Activated T-helper 1 cell treated with anti-CD3 and anti-CD28 coated beads, Interleukin-12 subunit alpha, Interleukin-12 subunit beta, Interleukin-2, Interleukin-4 antibody, amounts not matched to agents 30 ng/mL and 10 ng/mL and 1 ng/mL, durations not matched to agents 14 hours and 24 hours and 36 hours (primary cell): ENCODE measurements around the gene SNAI1. TPM values are rescaled to one million over a fixed set of nuclear protein-coding genes. Genes with fewer than 3 reads are reported as not detected.
"Not testable (repeated sequence)": the region's sequence is repeated elsewhere in the genome, so short reads cannot be mapped to it uniquely, and the experiment has no call there.

Source experiments
- DNase-seq: peaks from one replicate; pipeline ENCODE4 v3.0.0; 2021; ENCODE audit warnings: low spot score
- H3K27ac Mint-ChIP-seq: one replicate; pipeline ENCODE4 v1.8.0; 2021; ENCODE audit warnings: mild to moderate bottlenecking, mixed read lengths
- H3K27me3 Mint-ChIP-seq: one replicate; pipeline ENCODE4 v1.8.0; 2022; ENCODE audit warnings: mild to moderate bottlenecking, moderate library complexity, mixed read lengths; ENCODE audit not compliant: insufficient read depth
- H3K36me3 Mint-ChIP-seq: one replicate; pipeline ENCODE4 v1.8.0; 2021; ENCODE audit warnings: low read depth, mixed read lengths
- H3K4me1 Mint-ChIP-seq: one replicate; pipeline ENCODE4 v1.8.0; 2021; ENCODE audit warnings: low read depth, mixed read lengths
- H3K4me3 Mint-ChIP-seq: one replicate; pipeline ENCODE4 v1.8.0; 2021; ENCODE audit warnings: mild to moderate bottlenecking, moderate library complexity, mixed read lengths
- H3K9me3 Mint-ChIP-seq: one replicate; pipeline ENCODE4 v1.8.0; 2021; ENCODE audit warnings: mixed read lengths
- intact Hi-C: fragments of 100-400 bp; cut with micrococcal nuclease; formaldehyde crosslinking; loops from one replicate; pipeline ENCODE4 v1.15.1; 2024
- total RNA-seq: library from RNA; stranded (reverse); gene quantifications from 2 replicates; pipeline ENCODE4 v1.2.3, GENCODE V29; 2022

The SNAI1 gene
- total RNA-seq, 1 donor from 2014 or later = 3.9 TPM

GRCh38 chr20:49999329-49999728 lies 16.5 kb downstream of the SNAI1 start:
- no peak for DNase-seq

GRCh38 chr20:50000548-50001222 lies 17.9 kb downstream of the SNAI1 start:
- intact Hi-C loops = loop anchor here (1.0 kb wide), 1 partner anchor 19 kb away; no protein-coding TSS in a partner anchor
- not testable (repeated sequence) for DNase-seq, H3K9me3 Mint-ChIP-seq, H3K4me3 Mint-ChIP-seq, H3K36me3 Mint-ChIP-seq, H3K27ac Mint-ChIP-seq, H3K27me3 Mint-ChIP-seq
- peaks cover 13% of the 10 kb centered on the region for H3K4me1 Mint-ChIP-seq

More at GRCh38 chr20:49999329-49999728, 16.5 kb downstream of the SNAI1 start:
- Mint-ChIP-seq H3K9me3 (no peaks in the 10 kb centered on the region), H3K27me3 (peaks cover 7% of the 10 kb centered on the region), H3K36me3 (no peaks in the 10 kb centered on the region), H3K4me1 (peaks cover 6% of the 10 kb centered on the region), H3K27ac (no peak overlapping the region), H3K4me3 (no peak overlapping the region)
- intact Hi-C loops = no loop called here

GRCh38 chr20:50001784-50002311 lies 19.1 kb downstream of the SNAI1 start:
- Mint-ChIP-seq H3K27ac (no peak overlapping the region), H3K4me3 (no peak overlapping the region), H3K36me3 (no peaks in the 10 kb centered on the region), H3K27me3 (peaks cover 3% of the 10 kb centered on the region), H3K9me3 (no peaks in the 10 kb centered on the region), H3K4me1 (peaks cover 16% of the 10 kb centered on the region)
- DNase-seq = no peak
- intact Hi-C loops = no loop called here

- no peak overlapping the region for H3K4me3 Mint-ChIP-seq
- intact Hi-C loops = no loop called here
These were observed 20.5 kb downstream of the SNAI1 start for GRCh38 chr20:50003253-50003656.

GRCh38 chr20:50004229-50004628 lies 21.4 kb downstream of the SNAI1 start:
- no peak for DNase-seq
- intact Hi-C loops = no loop called here
- Mint-ChIP-seq H3K9me3 (no peaks in the 10 kb centered on the region), H3K27ac (no peak overlapping the region), H3K4me3 (no peak overlapping the region), H3K36me3 (no peaks in the 10 kb centered on the region), H3K27me3 (peaks cover 6% of the 10 kb centered on the region), H3K4me1 (peaks cover 16% of the 10 kb centered on the region)

More at GRCh38 chr20:50003253-50003656, 20.5 kb downstream of the SNAI1 start:
- no peak for DNase-seq
- Mint-ChIP-seq H3K27me3 (peaks cover 6% of the 10 kb centered on the region), H3K27ac (peak overlapping the region; percentile 3), H3K4me1 (peaks cover 16% of the 10 kb centered on the region), H3K36me3 (no peaks in the 10 kb centered on the region), H3K9me3 (no peaks in the 10 kb centered on the region)

GRCh38 chr20:50005471-50005981 lies 22.7 kb downstream of the SNAI1 start:
- Mint-ChIP-seq H3K9me3 (no peaks in the 10 kb centered on the region), H3K27ac (no peak overlapping the region), H3K27me3 (peaks cover 3% of the 10 kb centered on the region), H3K4me1 (peaks cover 16% of the 10 kb centered on the region), H3K36me3 (no peaks in the 10 kb centered on the region), H3K4me3 (no peak overlapping the region)
- no peak for DNase-seq
- intact Hi-C loops = no loop called here

- Mint-ChIP-seq H3K27me3 (peaks cover 3% of the 10 kb centered on the region), H3K4me3 (no peak overlapping the region), H3K27ac (no peak overlapping the region), H3K4me1 (peaks cover 20% of the 10 kb centered on the region), H3K9me3 (no peaks in the 10 kb centered on the region), H3K36me3 (no peaks in the 10 kb centered on the region)
- no peak for DNase-seq
- intact Hi-C loops = no loop called here
These were observed 24.6 kb downstream of the SNAI1 start for GRCh38 chr20:50007369-50007768.

GRCh38 chr20:50008007-50008406 lies 25.2 kb downstream of the SNAI1 start:
- Mint-ChIP-seq H3K4me1 (peaks cover 22% of the 10 kb centered on the region), H3K27me3 (peaks cover 3% of the 10 kb centered on the region), H3K4me3 (no peak overlapping the region), H3K27ac (no peak overlapping the region), H3K36me3 (no peaks in the 10 kb centered on the region), H3K9me3 (no peaks in the 10 kb centered on the region)
- intact Hi-C loops = no loop called here
- no peak for DNase-seq

GRCh38 chr20:50009521-50010454 lies 27.0 kb downstream of the SNAI1 start:
- no peaks in the 10 kb centered on the region for H3K36me3 Mint-ChIP-seq
- DNase-seq = no peak
- H3K4me3 Mint-ChIP-seq = no peak overlapping the region
- no peaks in the 10 kb centered on the region for H3K9me3 Mint-ChIP-seq
- peaks cover 4% of the 10 kb centered on the region for H3K27me3 Mint-ChIP-seq
- H3K4me1 Mint-ChIP-seq = peaks cover 17% of the 10 kb centered on the region
- H3K27ac Mint-ChIP-seq = no peak overlapping the region
- intact Hi-C loops = no loop called here

- H3K27me3 Mint-ChIP-seq, H3K4me1 Mint-ChIP-seq, DNase-seq, H3K36me3 Mint-ChIP-seq, H3K27ac Mint-ChIP-seq, intact Hi-C loops, H3K4me3 Mint-ChIP-seq, H3K9me3 Mint-ChIP-seq: not testable (repeated sequence)
These were observed 28.8 kb downstream of the SNAI1 start for GRCh38 chr20:50011597-50011996.

- no peak for DNase-seq
- no peak overlapping the region for H3K27ac Mint-ChIP-seq
- H3K4me3 Mint-ChIP-seq = no peak overlapping the region
These were observed 29.8 kb downstream of the SNAI1 start for GRCh38 chr20:50012282-50013263.

GRCh38 chr20:50013976-50014375 lies 31.2 kb downstream of the SNAI1 start:
- Mint-ChIP-seq H3K36me3 (no peaks in the 10 kb centered on the region), H3K9me3 (no peaks in the 10 kb centered on the region), H3K27ac (no peak overlapping the region), H3K4me1 (peaks cover 7% of the 10 kb centered on the region), H3K4me3 (no peak overlapping the region), H3K27me3 (peaks cover 3% of the 10 kb centered on the region)
- intact Hi-C loops = no loop called here
- DNase-seq = no peak

More at GRCh38 chr20:50012282-50013263, 29.8 kb downstream of the SNAI1 start:
- intact Hi-C loops = no loop called here
- Mint-ChIP-seq H3K27me3 (peaks cover 5% of the 10 kb centered on the region), H3K9me3 (no peaks in the 10 kb centered on the region), H3K4me1 (peaks cover 7% of the 10 kb centered on the region), H3K36me3 (no peaks in the 10 kb centered on the region)
